ENCODE measurements around the gene PGGT1B. TPM values are rescaled to one million over a fixed set of nuclear protein-coding genes. Genes with fewer than 3 reads are reported as not detected.

The PGGT1B gene
- total and polyA plus RNA-seq, 2 of the 8 experiments (the other 6 are each of a cell fraction or from before 2014, with no cell fraction given) = 1.9 to 43.1 TPM

DNA sequence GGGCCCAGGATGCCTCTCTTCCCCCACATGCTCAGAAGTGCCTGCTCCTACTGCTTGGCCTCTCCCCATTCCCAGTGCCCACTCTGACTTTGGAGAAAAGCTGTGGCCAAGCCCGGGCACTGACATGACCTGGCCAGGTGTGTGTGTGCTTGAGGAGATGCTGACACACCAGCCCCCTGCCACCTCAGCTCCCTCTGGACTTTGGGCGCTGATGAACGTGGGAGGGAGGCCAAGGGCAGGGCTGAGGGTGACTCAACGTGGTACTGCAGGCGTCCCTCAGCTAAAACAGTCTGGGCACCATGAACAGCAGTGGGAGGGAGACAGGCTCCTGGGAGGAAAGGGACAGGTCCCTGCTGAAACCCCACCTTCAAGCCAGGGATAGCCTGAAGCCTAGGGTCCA, 96.9 kb downstream of the PGGT1B start (continued):
- TF ChIP-seq, protein P1, sequence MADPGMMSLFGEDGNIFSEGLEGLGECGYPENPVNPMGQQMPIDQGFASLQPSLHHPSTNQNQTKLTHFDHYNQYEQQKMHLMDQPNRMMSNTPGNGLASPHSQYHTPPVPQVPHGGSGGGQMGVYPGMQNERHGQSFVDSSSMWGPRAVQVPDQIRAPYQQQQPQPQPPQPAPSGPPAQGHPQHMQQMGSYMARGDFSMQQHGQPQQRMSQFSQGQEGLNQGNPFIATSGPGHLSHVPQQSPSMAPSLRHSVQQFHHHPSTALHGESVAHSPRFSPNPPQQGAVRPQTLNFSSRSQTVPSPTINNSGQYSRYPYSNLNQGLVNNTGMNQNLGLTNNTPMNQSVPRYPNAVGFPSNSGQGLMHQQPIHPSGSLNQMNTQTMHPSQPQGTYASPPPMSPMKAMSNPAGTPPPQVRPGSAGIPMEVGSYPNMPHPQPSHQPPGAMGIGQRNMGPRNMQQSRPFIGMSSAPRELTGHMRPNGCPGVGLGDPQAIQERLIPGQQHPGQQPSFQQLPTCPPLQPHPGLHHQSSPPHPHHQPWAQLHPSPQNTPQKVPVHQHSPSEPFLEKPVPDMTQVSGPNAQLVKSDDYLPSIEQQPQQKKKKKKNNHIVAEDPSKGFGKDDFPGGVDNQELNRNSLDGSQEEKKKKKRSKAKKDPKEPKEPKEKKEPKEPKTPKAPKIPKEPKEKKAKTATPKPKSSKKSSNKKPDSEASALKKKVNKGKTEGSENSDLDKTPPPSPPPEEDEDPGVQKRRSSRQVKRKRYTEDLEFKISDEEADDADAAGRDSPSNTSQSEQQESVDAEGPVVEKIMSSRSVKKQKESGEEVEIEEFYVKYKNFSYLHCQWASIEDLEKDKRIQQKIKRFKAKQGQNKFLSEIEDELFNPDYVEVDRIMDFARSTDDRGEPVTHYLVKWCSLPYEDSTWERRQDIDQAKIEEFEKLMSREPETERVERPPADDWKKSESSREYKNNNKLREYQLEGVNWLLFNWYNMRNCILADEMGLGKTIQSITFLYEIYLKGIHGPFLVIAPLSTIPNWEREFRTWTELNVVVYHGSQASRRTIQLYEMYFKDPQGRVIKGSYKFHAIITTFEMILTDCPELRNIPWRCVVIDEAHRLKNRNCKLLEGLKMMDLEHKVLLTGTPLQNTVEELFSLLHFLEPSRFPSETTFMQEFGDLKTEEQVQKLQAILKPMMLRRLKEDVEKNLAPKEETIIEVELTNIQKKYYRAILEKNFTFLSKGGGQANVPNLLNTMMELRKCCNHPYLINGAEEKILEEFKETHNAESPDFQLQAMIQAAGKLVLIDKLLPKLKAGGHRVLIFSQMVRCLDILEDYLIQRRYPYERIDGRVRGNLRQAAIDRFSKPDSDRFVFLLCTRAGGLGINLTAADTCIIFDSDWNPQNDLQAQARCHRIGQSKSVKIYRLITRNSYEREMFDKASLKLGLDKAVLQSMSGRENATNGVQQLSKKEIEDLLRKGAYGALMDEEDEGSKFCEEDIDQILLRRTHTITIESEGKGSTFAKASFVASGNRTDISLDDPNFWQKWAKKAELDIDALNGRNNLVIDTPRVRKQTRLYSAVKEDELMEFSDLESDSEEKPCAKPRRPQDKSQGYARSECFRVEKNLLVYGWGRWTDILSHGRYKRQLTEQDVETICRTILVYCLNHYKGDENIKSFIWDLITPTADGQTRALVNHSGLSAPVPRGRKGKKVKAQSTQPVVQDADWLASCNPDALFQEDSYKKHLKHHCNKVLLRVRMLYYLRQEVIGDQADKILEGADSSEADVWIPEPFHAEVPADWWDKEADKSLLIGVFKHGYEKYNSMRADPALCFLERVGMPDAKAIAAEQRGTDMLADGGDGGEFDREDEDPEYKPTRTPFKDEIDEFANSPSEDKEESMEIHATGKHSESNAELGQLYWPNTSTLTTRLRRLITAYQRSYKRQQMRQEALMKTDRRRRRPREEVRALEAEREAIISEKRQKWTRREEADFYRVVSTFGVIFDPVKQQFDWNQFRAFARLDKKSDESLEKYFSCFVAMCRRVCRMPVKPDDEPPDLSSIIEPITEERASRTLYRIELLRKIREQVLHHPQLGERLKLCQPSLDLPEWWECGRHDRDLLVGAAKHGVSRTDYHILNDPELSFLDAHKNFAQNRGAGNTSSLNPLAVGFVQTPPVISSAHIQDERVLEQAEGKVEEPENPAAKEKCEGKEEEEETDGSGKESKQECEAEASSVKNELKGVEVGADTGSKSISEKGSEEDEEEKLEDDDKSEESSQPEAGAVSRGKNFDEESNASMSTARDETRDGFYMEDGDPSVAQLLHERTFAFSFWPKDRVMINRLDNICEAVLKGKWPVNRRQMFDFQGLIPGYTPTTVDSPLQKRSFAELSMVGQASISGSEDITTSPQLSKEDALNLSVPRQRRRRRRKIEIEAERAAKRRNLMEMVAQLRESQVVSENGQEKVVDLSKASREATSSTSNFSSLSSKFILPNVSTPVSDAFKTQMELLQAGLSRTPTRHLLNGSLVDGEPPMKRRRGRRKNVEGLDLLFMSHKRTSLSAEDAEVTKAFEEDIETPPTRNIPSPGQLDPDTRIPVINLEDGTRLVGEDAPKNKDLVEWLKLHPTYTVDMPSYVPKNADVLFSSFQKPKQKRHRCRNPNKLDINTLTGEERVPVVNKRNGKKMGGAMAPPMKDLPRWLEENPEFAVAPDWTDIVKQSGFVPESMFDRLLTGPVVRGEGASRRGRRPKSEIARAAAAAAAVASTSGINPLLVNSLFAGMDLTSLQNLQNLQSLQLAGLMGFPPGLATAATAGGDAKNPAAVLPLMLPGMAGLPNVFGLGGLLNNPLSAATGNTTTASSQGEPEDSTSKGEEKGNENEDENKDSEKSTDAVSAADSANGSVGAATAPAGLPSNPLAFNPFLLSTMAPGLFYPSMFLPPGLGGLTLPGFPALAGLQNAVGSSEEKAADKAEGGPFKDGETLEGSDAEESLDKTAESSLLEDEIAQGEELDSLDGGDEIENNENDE (IDR thresholded peaks at IDR 0.05; ENCODE audit: insufficient replicate concordance, low read length) = no peak
- no peak for TF ChIP-seq CHD2 (IDR thresholded peaks at IDR 0.05; ENCODE audit: low read length)
- no peak for TF ChIP-seq HDAC2 (IDR thresholded peaks at IDR 0.05; ENCODE audit: borderline replicate concordance in 1 of 2, low read depth in 2 of 2, low read length in 2 of 2)
- no peak for TF ChIP-seq BCL11A (IDR thresholded peaks at IDR 0.05; ENCODE audit: low read depth in 2 of 2, low read length in 2 of 2)
- TF ChIP-seq, protein P2, sequence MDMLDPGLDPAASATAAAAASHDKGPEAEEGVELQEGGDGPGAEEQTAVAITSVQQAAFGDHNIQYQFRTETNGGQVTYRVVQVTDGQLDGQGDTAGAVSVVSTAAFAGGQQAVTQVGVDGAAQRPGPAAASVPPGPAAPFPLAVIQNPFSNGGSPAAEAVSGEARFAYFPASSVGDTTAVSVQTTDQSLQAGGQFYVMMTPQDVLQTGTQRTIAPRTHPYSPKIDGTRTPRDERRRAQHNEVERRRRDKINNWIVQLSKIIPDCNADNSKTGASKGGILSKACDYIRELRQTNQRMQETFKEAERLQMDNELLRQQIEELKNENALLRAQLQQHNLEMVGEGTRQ (IDR thresholded peaks at IDR 0.05; ENCODE audit: low read length) = no peak
- no peak for TF ChIP-seq NANOG (IDR thresholded peaks at IDR 0.05; ENCODE audit: insufficient read depth, low read depth, low read length, poor library complexity, severe bottlenecking)
- no peak for TF ChIP-seq POLR2A (IDR thresholded peaks at IDR 0.05; ENCODE audit: control extremely low read depth in 1 of 2, low read depth in 2 of 2, low read length in 2 of 2)
- TF ChIP-seq JUN (IDR thresholded peaks at IDR 0.05; ENCODE audit: low read depth, low read length) = no peak

All from H1 (cell line).